ENCODE data around the gene METTL25B. TPM values are rescaled to one million over a fixed set of nuclear protein-coding genes. Genes with fewer than 3 reads are reported as not detected.

Gene METTL25B
- total and polyA plus RNA-seq, 2 experiments from 2014 or later: 19.5 to 25.4 TPM

- Histone ChIP-seq H3K4me3 (peak overlapping the region; percentile 4), H3K9me3 (ENCODE audit: low read depth) (no peaks in the 10 kb centered on the region), H3K36me3 (peaks cover 5% of the 10 kb centered on the region), H3K27ac (peak overlapping the region; percentile 88), H3K27me3 (no peaks in the 10 kb centered on the region), H3K4me1 (ENCODE audit: low read depth) (peaks cover 11% of the 10 kb centered on the region)
- TF ChIP-seq CTCF (IDR thresholded peaks at IDR 0.05; ENCODE audit: low read depth, low read length): no peak
- no peak for DNase-seq (ENCODE audit: low read depth in 1 of 2, low spot score in 1 of 2)
Measured at GRCh38 chr1:156741481-156741983, 13.3 kb downstream of the METTL25B start.

GRCh38 chr1:156742017-156742416, 13.7 kb downstream of the METTL25B start:
- no peak for DNase-seq (ENCODE audit: low read depth in 1 of 2, low spot score in 1 of 2)
- Histone ChIP-seq H3K9me3 (ENCODE audit: low read depth) (no peaks in the 10 kb centered on the region), H3K4me1 (ENCODE audit: low read depth) (peaks cover 11% of the 10 kb centered on the region), H3K27ac (peak overlapping the region; percentile 88), H3K27me3 (no peaks in the 10 kb centered on the region), H3K4me3 (no peak overlapping the region), H3K36me3 (peaks cover 5% of the 10 kb centered on the region)
- TF ChIP-seq CTCF (IDR thresholded peaks at IDR 0.05; ENCODE audit: low read depth, low read length): no peak

- no peaks in the 10 kb centered on the region for H3K9me3 ChIP-seq (ENCODE audit: low read depth)
- no peak for TF ChIP-seq CTCF (IDR thresholded peaks at IDR 0.05; ENCODE audit: low read depth, low read length)
- H3K36me3 ChIP-seq: peaks cover 5% of the 10 kb centered on the region
- no peaks in the 10 kb centered on the region for H3K27me3 ChIP-seq
- no peak for DNase-seq (ENCODE audit: low read depth in 1 of 2, low spot score in 1 of 2)
- H3K27ac ChIP-seq: peak overlapping the region; percentile 88
- no peak overlapping the region for H3K4me3 ChIP-seq
- H3K4me1 ChIP-seq (ENCODE audit: low read depth): peaks cover 14% of the 10 kb centered on the region
Measured at GRCh38 chr1:156742801-156743200, 14.5 kb downstream of the METTL25B start.

- Histone ChIP-seq H3K27ac (peak overlapping the region; percentile 100), H3K4me3 (no peak overlapping the region), H3K4me1 (ENCODE audit: low read depth) (peaks cover 23% of the 10 kb centered on the region), H3K36me3 (peaks cover 5% of the 10 kb centered on the region), H3K9me3 (ENCODE audit: low read depth) (no peaks in the 10 kb centered on the region), H3K27me3 (no peaks in the 10 kb centered on the region)
- TF ChIP-seq CTCF (IDR thresholded peaks at IDR 0.05; ENCODE audit: low read depth, low read length): no peak
- DNase-seq (ENCODE audit: low read depth in 1 of 2, low spot score in 1 of 2): no peak
Measured at GRCh38 chr1:156743367-156744302, 15.4 kb downstream of the METTL25B start.

GRCh38 chr1:156744344-156744743, 16.1 kb downstream of the METTL25B start:
- Histone ChIP-seq H3K27me3 (no peaks in the 10 kb centered on the region), H3K36me3 (peaks cover 5% of the 10 kb centered on the region), H3K9me3 (ENCODE audit: low read depth) (no peaks in the 10 kb centered on the region), H3K4me3 (no peak overlapping the region), H3K4me1 (ENCODE audit: low read depth) (peaks cover 30% of the 10 kb centered on the region), H3K27ac (peak overlapping the region; percentile 100)
- no peak for DNase-seq (ENCODE audit: low read depth in 1 of 2, low spot score in 1 of 2)
- no peak for TF ChIP-seq CTCF (IDR thresholded peaks at IDR 0.05; ENCODE audit: low read depth, low read length)

All from cardiac muscle cell (in vitro differentiated cells and primary cell).